CD4-positive, alpha-beta T cell (primary cell): ENCODE data around the gene ZNF641. TPM values are rescaled to one million over a fixed set of nuclear protein-coding genes. Genes with fewer than 3 reads are reported as not detected.
"Not testable (repeated sequence)": the region's sequence is repeated elsewhere in the genome, so short reads cannot be mapped to it uniquely, and the experiment has no call there.

ENCODE experiments used
- ATAC-seq: fragments of 200-7000 bp; cut with Tn5 transposase; one replicate; pipeline ENCODE4 v1.10.0; 2022; ENCODE audit warnings: mild to moderate bottlenecking; ENCODE audit not compliant: poor library complexity
- CTCF ChIA-PET: fragments of 350-600 bp; sonication (Branson Sonifier 250); formaldehyde crosslinking; loops from one replicate; lab custom pipeline; 2021; ENCODE audit warnings: antibody characterized with exemption, inconsistent platforms; lab: Charles Lee
- POLR2A ChIA-PET: fragments of 350-600 bp; sonication (Branson Sonifier 250); formaldehyde crosslinking; loops from one replicate; lab custom pipeline; 2021; ENCODE audit warnings: antibody characterized with exemption, inconsistent platforms; lab: Charles Lee
- DNase-seq, 14 experiments: peaks; one replicate each; pipeline ENCODE4 v3.0.0-alpha.2; 2013 to 2020; ENCODE audit warnings: mixed read lengths in 2 of 14
- H3K27ac ChIP-seq, 2 donors: one replicate each; pipeline versions ENCODE4 v1.5.1 to v1.7.0; 2013; ENCODE audit warnings: low read length in 2 of 2, low read depth in 1 of 2, mild to moderate bottlenecking in 1 of 2
- H3K27me3 ChIP-seq, 2 experiments: 1 replicate in 1 of 2; 2 replicates in 1 of 2; pipeline versions ENCODE4 v1.6.1 to v1.7.0; 2013; ENCODE audit warnings: low read length in 2 of 2, control low read depth in 1 of 2, mild to moderate bottlenecking in 1 of 2, moderate library complexity in 1 of 2; ENCODE audit not compliant: insufficient read depth in 2 of 2, control insufficient read depth in 1 of 2
- H3K36me3 ChIP-seq: one replicate; pipeline ENCODE4 v1.6.1; 2013; ENCODE audit warnings: low read length, control low read depth; ENCODE audit not compliant: insufficient read depth
- H3K4me1 ChIP-seq: one replicate; pipeline ENCODE4 v1.6.1; 2013; ENCODE audit warnings: low read length, control low read depth; ENCODE audit not compliant: insufficient read depth
- H3K4me3 ChIP-seq: one replicate; pipeline ENCODE4 v1.5.1; 2013; ENCODE audit warnings: mild to moderate bottlenecking, low read length, moderate library complexity
- H3K9me3 ChIP-seq, 2 experiments: 1 replicate in 1 of 2; 2 replicates in 1 of 2; pipeline versions ENCODE4 v1.6.1 to v1.7.0; 2013; ENCODE audit warnings: low read length in 2 of 2, mild to moderate bottlenecking in 2 of 2, control low read depth in 1 of 2, moderate library complexity in 1 of 2; ENCODE audit not compliant: control insufficient read depth in 1 of 2, insufficient read depth in 1 of 2
- H3K27ac Mint-ChIP-seq: one replicate; pipeline ENCODE4 v1.8.0; 2020; ENCODE audit warnings: mixed read lengths
- H3K27me3 Mint-ChIP-seq: one replicate; pipeline ENCODE4 v1.8.0; 2021; ENCODE audit warnings: mixed read lengths
- H3K36me3 Mint-ChIP-seq: one replicate; pipeline ENCODE4 v1.8.0; 2021; ENCODE audit warnings: low read depth, mixed read lengths
- H3K4me1 Mint-ChIP-seq: one replicate; pipeline ENCODE4 v1.8.0; 2021; ENCODE audit warnings: low read depth, mixed read lengths
- H3K4me3 Mint-ChIP-seq: one replicate; pipeline ENCODE4 v1.8.0; 2020; ENCODE audit warnings: mild to moderate bottlenecking, mixed read lengths
- H3K9me3 Mint-ChIP-seq: one replicate; pipeline ENCODE4 v1.8.0; 2020; ENCODE audit warnings: mixed read lengths
- CTCF ChIP-seq: fragments of 200-600 bp; IDR thresholded peaks from one replicate; pipeline ENCODE4 v1.8.0; 2022; ENCODE audit warnings: antibody characterized with exemption, mild to moderate bottlenecking
- intact Hi-C, 2 experiments: fragments of 100-400 bp; cut with DNase I in 1 of 2; cut with micrococcal nuclease in 1 of 2; formaldehyde crosslinking; loops; one replicate each; pipeline versions ENCODE4 v1.15.1 to v1.9.0; 2023 to 2025; cut with DNase I, micrococcal nuclease
- total RNA-seq, 174 experiments: library from RNA in 2 of 174; stranded (reverse) in 2 of 174; gene quantifications; one replicate each; pipeline ENCODE4 v1.2.3 and lab custom pipeline; 2021 to 2026

The ZNF641 gene
- total RNA-seq, 2 experiments from 2014 or later = 16.6 to 19.8 TPM

GRCh38 chr12:48334808-48335207, 15.9 kb downstream of the ZNF641 start:
- Histone ChIP-seq H3K36me3 (no peaks in the 10 kb centered on the region), H3K9me3 (no peaks in the 10 kb centered on the region), H3K4me1 (peaks cover 7% of the 10 kb centered on the region), H3K4me3 (no peak overlapping the region), H3K27me3 (no peaks in the 10 kb centered on the region), H3K27ac (no peak overlapping the region)
- Mint-ChIP-seq H3K4me3 (no peak overlapping the region), H3K9me3 (peaks cover 3% of the 10 kb centered on the region), H3K27ac (no peak overlapping the region), H3K27me3 (no peaks in the 10 kb centered on the region), H3K4me1 (peaks cover 30% of the 10 kb centered on the region), H3K36me3 (peaks cover 15% of the 10 kb centered on the region)
- CTCF ChIA-PET = no interaction called here
- POLR2A ChIA-PET = interaction anchor here (1.6 kb wide), 1 partner anchor 15 kb away, joined by 6 read pairs; no protein-coding TSS in a partner anchor
- TF ChIP-seq CTCF = no peak
- intact Hi-C loops = no loop called here
- no peak for ATAC-seq
- peak in 3 of 14 experiments; percentile 13 to 23 (median 18) for DNase-seq

- CTCF ChIA-PET, H3K27ac Mint-ChIP-seq, H3K9me3 ChIP-seq: not testable (repeated sequence)
Measured at GRCh38 chr12:48333680-48334079, 17.0 kb downstream of the ZNF641 start.

GRCh38 chr12:48331399-48331798, 19.3 kb downstream of the ZNF641 start:
- Mint-ChIP-seq H3K27ac (no peak overlapping the region), H3K27me3 (peaks cover 5% of the 10 kb centered on the region), H3K4me3 (no peak overlapping the region), H3K4me1 (peaks cover 25% of the 10 kb centered on the region), H3K9me3 (no peaks in the 10 kb centered on the region), H3K36me3 (no peaks in the 10 kb centered on the region)
- Histone ChIP-seq H3K9me3 (no peaks in the 10 kb centered on the region), H3K4me3 (no peak overlapping the region), H3K4me1 (peaks cover 7% of the 10 kb centered on the region), H3K36me3 (no peaks in the 10 kb centered on the region), H3K27me3 (no peaks in the 10 kb centered on the region), H3K27ac (no peak overlapping the region)
- no peak for TF ChIP-seq CTCF
- CTCF ChIA-PET = no interaction called here
- POLR2A ChIA-PET = no interaction called here
- ATAC-seq (no peak), DNase-seq (no peak)
- intact Hi-C loops = no loop called here

More at GRCh38 chr12:48333680-48334079, 17.0 kb downstream of the ZNF641 start:
- H3K27ac ChIP-seq, H3K4me3 Mint-ChIP-seq, ATAC-seq, POLR2A ChIA-PET, H3K4me1 ChIP-seq, H3K4me3 ChIP-seq, DNase-seq, H3K27me3 Mint-ChIP-seq, H3K9me3 Mint-ChIP-seq, intact Hi-C loops, H3K27me3 ChIP-seq, H3K36me3 ChIP-seq: not testable (repeated sequence)
- Mint-ChIP-seq H3K36me3 (peaks cover 12% of the 10 kb centered on the region), H3K4me1 (peaks cover 30% of the 10 kb centered on the region)
